MM.1S (cell line): ENCODE results near the gene KDM5C.

Experiments
- DNase-seq: peaks from one replicate; pipeline ENCODE4 v3.0.0-alpha.2; 2015
- H2AFZ ChIP-seq: fragments of 300-600 bp; sonication (generic); 2 replicates; pipeline ENCODE4 v1.6.0; 2016; ENCODE audit warnings: antibody characterized with exemption, low read length
- H3F3A ChIP-seq: fragments of 300-600 bp; sonication (generic); 2 replicates; pipeline ENCODE4 v1.6.1; 2016; ENCODE audit warnings: mild to moderate bottlenecking, antibody characterized with exemption, low read length, moderate library complexity, mixed read lengths; ENCODE audit not compliant: insufficient read depth
- H3K27ac ChIP-seq: fragments of 300-600 bp; sonication (generic); 2 replicates; pipeline ENCODE4 v1.5.1; 2016; ENCODE audit warnings: mild to moderate bottlenecking, low read length
- H3K27me3 ChIP-seq: fragments of 300-600 bp; sonication (generic); replicated peaks from 2 replicates; pipeline ENCODE4 v1.6.0; 2016; ENCODE audit warnings: low read length; ENCODE audit not compliant: insufficient read depth
- H3K36me3 ChIP-seq: fragments of 300-600 bp; sonication (generic); replicated peaks from 2 replicates; pipeline ENCODE4 v1.6.1; 2016; ENCODE audit warnings: mild to moderate bottlenecking, low read length, mixed read lengths; ENCODE audit not compliant: insufficient read depth
- H3K4me1 ChIP-seq: fragments of 300-600 bp; sonication (generic); 2 replicates; pipeline ENCODE4 v1.6.1; 2016; ENCODE audit warnings: low read length, mixed read lengths
- H3K4me2 ChIP-seq: fragments of 300-600 bp; sonication (generic); 2 replicates; pipeline ENCODE4 v1.6.0; 2016; ENCODE audit warnings: low read depth, low read length
- H3K4me3 ChIP-seq: fragments of 300-600 bp; sonication (generic); 2 replicates; pipeline ENCODE4 v1.5.1; 2016; ENCODE audit warnings: low read length, mixed read lengths
- H3K79me2 ChIP-seq: fragments of 300-600 bp; sonication (generic); 2 replicates; pipeline ENCODE4 v1.6.1; 2016; ENCODE audit warnings: mixed run types, low read length, mixed read lengths
- H3K9ac ChIP-seq: fragments of 300-600 bp; sonication (generic); 2 replicates; pipeline ENCODE4 v1.6.1; 2016; ENCODE audit warnings: low read length, mixed read lengths
- H3K9me2 ChIP-seq: fragments of 300-600 bp; sonication (generic); replicated peaks from 2 replicates; pipeline ENCODE4 v1.6.1; 2016; ENCODE audit warnings: mild to moderate bottlenecking, low read length, mixed read lengths; ENCODE audit not compliant: insufficient read depth
- H3K9me3 ChIP-seq: fragments of 300-600 bp; sonication (generic); replicated peaks from 2 replicates; pipeline ENCODE4 v1.6.1; 2016; ENCODE audit warnings: mild to moderate bottlenecking, low read length, mixed read lengths; ENCODE audit not compliant: insufficient read depth
- H4K20me1 ChIP-seq: fragments of 300-600 bp; sonication (generic); 2 replicates; pipeline ENCODE4 v1.6.1; 2016; ENCODE audit warnings: mild to moderate bottlenecking, low read length, moderate library complexity, mixed read lengths; ENCODE audit not compliant: insufficient read depth
- EZH2 ChIP-seq: fragments of 300-600 bp; sonication (generic); optimal IDR thresholded peaks from 2 replicates; pipeline ENCODE3; 2017; ENCODE audit warnings: low read depth, mild to moderate bottlenecking, antibody characterized with exemption, low read length, mixed read lengths
- EZH2phosphoT487 ChIP-seq: fragments of 300-600 bp; sonication (generic); IDR thresholded peaks from 2 replicates; pipeline ENCODE4 v1.6.1; 2018; ENCODE audit warnings: antibody characterized with exemption, low read length
- TF ChIP-seq, protein P1 (sequence below): fragments of 300-600 bp; sonication (generic); IDR thresholded peaks from 2 replicates; pipeline ENCODE4 v1.5.1; 2016; ENCODE audit warnings: antibody characterized with exemption, low read length, mixed read lengths

The KDM5C gene

DNA sequence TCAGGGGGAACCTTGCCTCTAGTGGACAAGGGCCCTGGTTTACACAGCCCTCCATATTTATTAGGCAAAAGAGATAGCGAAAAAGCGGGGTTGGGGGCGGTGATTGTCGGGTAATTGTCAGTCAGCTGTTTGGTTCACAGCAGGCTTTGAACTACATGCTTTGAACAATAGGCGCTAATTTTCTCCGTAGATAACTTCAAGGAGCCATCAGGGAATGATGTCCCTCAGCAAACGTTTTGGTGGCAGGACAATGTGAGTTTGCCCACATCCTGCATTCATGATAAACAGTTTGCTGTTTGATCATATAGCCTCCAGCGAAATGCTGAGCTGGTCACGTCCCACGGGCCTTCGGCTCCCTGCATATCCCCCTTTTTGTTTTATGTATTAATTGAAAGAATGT, 65.8 kb downstream of the KDM5C start:
- Histone ChIP-seq H3K79me2 (no peaks in the 10 kb centered on the region), H3K4me1 (no peaks in the 10 kb centered on the region), H3K4me3 (no peak overlapping the region), H3F3A (no peaks in the 10 kb centered on the region), H2AFZ (no peak overlapping the region), H3K9me2 (no peaks in the 10 kb centered on the region), H3K9me3 (no peaks in the 10 kb centered on the region), H4K20me1 (no peaks in the 10 kb centered on the region), H3K27ac (no peak overlapping the region), H3K27me3 (no peaks in the 10 kb centered on the region), H3K4me2 (no peak overlapping the region), H3K9ac (no peak overlapping the region), H3K36me3 (no peaks in the 10 kb centered on the region)
- TF ChIP-seq EZH2phosphoT487 (no peak), EZH2 (no peak)
- TF ChIP-seq, protein P1, sequence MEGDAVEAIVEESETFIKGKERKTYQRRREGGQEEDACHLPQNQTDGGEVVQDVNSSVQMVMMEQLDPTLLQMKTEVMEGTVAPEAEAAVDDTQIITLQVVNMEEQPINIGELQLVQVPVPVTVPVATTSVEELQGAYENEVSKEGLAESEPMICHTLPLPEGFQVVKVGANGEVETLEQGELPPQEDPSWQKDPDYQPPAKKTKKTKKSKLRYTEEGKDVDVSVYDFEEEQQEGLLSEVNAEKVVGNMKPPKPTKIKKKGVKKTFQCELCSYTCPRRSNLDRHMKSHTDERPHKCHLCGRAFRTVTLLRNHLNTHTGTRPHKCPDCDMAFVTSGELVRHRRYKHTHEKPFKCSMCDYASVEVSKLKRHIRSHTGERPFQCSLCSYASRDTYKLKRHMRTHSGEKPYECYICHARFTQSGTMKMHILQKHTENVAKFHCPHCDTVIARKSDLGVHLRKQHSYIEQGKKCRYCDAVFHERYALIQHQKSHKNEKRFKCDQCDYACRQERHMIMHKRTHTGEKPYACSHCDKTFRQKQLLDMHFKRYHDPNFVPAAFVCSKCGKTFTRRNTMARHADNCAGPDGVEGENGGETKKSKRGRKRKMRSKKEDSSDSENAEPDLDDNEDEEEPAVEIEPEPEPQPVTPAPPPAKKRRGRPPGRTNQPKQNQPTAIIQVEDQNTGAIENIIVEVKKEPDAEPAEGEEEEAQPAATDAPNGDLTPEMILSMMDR, result no peak
- no peak for DNase-seq

DNA sequence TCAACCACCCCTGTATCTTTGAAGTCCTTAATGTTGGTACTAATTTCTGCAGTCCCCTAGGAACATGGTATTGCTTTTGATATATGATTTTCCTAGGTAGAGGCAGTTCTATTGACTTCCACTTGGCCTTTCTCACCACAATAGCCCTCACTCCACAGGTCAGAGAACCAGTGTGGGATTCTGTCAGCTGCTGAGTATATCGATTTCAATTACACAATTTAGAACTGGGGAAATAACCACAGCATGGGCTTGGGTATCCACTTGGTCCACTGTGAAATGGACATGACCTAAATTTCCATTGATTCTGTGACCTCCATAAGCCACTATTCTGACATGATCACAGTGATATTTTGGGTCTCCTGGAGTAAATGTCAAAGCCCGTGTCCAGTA, 68.8 kb downstream of the KDM5C start:
- Histone ChIP-seq H2AFZ (no peak overlapping the region), H3K9me2 (no peaks in the 10 kb centered on the region), H3K79me2 (no peaks in the 10 kb centered on the region), H3K4me2 (no peak overlapping the region), H3K4me3 (no peak overlapping the region), H3K27me3 (no peaks in the 10 kb centered on the region), H3K36me3 (no peaks in the 10 kb centered on the region), H3K9me3 (no peaks in the 10 kb centered on the region), H3K27ac (no peak overlapping the region), H3K4me1 (no peaks in the 10 kb centered on the region), H4K20me1 (no peaks in the 10 kb centered on the region), H3F3A (no peaks in the 10 kb centered on the region), H3K9ac (no peak overlapping the region)
- TF ChIP-seq EZH2phosphoT487, result no peak
- TF ChIP-seq EZH2, result no peak
- TF ChIP-seq, protein P1, result no peak
- DNase-seq, result no peak

DNA sequence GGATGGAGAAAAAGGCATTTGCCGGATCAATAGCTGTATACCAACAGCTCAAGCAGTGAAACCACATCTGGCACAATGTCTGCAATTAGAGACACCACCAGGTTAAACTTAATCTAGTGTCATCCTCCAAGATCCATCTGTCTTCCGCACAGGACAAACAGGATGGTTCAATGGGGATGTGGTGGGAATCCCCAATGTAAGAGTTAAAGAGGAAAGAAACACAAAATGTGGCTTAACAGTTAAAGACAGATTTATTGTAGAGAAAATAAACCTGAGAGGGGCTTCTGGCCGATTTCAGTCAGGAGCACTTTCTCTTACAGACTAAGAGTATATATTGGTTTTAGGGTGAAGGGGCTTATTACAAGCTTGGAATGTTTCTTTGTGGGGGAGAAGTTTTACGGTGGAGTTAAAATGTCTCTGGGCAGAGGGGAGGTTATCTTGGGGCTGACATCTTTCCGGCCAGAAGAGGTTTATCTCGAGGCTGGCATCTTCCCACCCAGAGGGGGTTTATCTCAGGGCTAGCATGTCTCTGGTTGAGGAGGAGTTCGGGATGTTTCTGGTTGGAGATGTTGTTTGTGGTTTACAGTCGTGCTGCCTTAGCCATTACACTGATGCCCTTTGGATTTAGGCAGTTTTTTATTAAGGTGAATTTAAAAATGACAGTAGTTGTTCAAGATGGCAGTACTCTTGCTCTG, 69.3 kb downstream of the KDM5C start:
- Histone ChIP-seq H3K4me1 (no peaks in the 10 kb centered on the region), H3K36me3 (no peaks in the 10 kb centered on the region)

More for the DNA sequence above, 69.3 kb downstream of the KDM5C start:
- no peaks in the 10 kb centered on the region for H4K20me1 ChIP-seq
- TF ChIP-seq EZH2 (no peak), EZH2phosphoT487 (no peak)
- TF ChIP-seq, protein P1, result no peak
- H3K79me2 ChIP-seq, result no peaks in the 10 kb centered on the region
- H3K27ac ChIP-seq, result no peak overlapping the region
- DNase-seq, result no peak
- no peak overlapping the region for H2AFZ ChIP-seq
- no peaks in the 10 kb centered on the region for H3K9me2 ChIP-seq
- H3K9me3 ChIP-seq, result no peaks in the 10 kb centered on the region
- no peaks in the 10 kb centered on the region for H3F3A ChIP-seq
- no peak overlapping the region for H3K4me2 ChIP-seq
- no peak overlapping the region for H3K4me3 ChIP-seq
- no peak overlapping the region for H3K9ac ChIP-seq
- no peaks in the 10 kb centered on the region for H3K27me3 ChIP-seq
